Testis (tissue), 2 donors: ENCODE results near the gene ZNF335.

ENCODE experiments used
- POLR2A ChIP-seq: fragments of 450-650 bp; IDR thresholded peaks from one replicate; pipeline ENCODE4 v1.6.1; 2017; ENCODE audit warnings: antibody characterized with exemption, mild to moderate bottlenecking, moderate library complexity
- TF ChIP-seq, protein P1 (sequence below), 3 experiments: fragments of 450-650 bp in 2 of 3; fragments of 200-600 bp in 1 of 3; sonication (generic) in 1 of 3; IDR thresholded peaks; one replicate each; pipeline ENCODE4 v1.5.1; 2016 to 2019; ENCODE audit warnings: antibody characterized with exemption in 3 of 3, mild to moderate bottlenecking in 2 of 3, moderate library complexity in 1 of 3

DNA sequence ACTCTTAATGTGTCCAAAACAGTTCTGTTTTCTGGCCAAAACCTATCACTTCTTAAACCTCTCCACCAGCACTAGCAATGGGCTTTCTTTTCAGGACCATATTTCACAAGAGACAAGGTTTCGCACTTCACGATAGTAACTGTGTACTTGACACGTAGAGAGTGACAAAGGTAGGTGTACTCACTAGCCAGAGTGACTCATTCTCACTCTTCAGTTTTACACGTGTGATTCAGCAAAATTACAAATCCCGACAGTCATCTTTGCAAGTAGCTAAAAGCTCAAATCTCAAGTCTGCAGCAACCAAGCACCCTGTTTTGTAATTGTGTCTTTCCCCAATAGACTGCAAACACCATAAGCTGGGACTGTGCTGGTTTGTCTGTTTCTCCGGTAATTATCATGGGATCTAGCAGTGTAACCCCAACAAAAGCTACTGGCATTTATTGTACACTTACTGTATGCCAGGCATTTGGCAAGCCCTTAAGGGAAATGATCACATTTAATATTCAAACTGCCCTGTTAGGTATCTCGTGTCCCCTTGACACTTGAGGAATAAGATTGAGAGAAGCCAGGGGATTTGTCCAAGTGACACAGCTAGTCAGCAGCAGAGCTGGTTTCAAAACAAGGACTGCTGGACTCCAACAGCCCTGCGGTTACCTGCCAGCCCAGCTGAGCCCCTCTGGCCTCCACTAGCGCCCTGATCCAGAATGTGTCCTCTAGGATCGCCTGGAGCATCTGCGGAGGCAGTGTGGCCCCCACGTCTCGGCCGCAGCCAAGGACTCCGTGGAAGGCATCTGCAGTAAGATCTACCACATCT, 27.6 kb downstream of the ZNF335 start:
- no peak for TF ChIP-seq POLR2A
- TF ChIP-seq, protein P1, sequence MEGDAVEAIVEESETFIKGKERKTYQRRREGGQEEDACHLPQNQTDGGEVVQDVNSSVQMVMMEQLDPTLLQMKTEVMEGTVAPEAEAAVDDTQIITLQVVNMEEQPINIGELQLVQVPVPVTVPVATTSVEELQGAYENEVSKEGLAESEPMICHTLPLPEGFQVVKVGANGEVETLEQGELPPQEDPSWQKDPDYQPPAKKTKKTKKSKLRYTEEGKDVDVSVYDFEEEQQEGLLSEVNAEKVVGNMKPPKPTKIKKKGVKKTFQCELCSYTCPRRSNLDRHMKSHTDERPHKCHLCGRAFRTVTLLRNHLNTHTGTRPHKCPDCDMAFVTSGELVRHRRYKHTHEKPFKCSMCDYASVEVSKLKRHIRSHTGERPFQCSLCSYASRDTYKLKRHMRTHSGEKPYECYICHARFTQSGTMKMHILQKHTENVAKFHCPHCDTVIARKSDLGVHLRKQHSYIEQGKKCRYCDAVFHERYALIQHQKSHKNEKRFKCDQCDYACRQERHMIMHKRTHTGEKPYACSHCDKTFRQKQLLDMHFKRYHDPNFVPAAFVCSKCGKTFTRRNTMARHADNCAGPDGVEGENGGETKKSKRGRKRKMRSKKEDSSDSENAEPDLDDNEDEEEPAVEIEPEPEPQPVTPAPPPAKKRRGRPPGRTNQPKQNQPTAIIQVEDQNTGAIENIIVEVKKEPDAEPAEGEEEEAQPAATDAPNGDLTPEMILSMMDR (IDR thresholded peaks at IDR 0.05): no peak
